GM12801 (cell line): Measurements from ENCODE around the gene ARMC5.

Experiments
- TF ChIP-seq, protein P1 (sequence below): IDR thresholded peaks from one replicate; pipeline ENCODE4 v1.5.1; 2011; ENCODE audit warnings: control low read depth; ENCODE audit not compliant: insufficient read length; ENCODE audit errors: extremely low read depth

The ARMC5 gene

DNA sequence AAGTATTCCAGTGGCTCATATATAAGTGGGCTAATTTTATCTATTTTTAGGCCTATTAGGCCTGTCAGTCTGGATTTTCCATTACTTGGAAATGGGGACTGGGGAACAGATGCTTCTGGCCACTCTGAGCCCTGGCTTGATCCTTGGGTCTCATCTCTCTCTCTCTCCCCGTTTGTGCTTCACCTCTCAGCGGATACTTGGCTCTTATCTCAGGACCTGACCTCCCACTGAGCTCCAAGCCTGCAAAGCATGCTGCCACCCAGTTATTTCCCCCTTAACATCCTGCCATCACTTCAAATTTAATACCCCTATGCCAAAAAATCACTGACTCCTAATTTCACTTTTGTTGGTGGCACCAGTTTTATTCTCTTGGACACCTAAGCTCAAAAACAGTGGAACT is 20.9 kb upstream of the ARMC5 start:
- TF ChIP-seq, protein P1, sequence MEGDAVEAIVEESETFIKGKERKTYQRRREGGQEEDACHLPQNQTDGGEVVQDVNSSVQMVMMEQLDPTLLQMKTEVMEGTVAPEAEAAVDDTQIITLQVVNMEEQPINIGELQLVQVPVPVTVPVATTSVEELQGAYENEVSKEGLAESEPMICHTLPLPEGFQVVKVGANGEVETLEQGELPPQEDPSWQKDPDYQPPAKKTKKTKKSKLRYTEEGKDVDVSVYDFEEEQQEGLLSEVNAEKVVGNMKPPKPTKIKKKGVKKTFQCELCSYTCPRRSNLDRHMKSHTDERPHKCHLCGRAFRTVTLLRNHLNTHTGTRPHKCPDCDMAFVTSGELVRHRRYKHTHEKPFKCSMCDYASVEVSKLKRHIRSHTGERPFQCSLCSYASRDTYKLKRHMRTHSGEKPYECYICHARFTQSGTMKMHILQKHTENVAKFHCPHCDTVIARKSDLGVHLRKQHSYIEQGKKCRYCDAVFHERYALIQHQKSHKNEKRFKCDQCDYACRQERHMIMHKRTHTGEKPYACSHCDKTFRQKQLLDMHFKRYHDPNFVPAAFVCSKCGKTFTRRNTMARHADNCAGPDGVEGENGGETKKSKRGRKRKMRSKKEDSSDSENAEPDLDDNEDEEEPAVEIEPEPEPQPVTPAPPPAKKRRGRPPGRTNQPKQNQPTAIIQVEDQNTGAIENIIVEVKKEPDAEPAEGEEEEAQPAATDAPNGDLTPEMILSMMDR = no peak

DNA sequence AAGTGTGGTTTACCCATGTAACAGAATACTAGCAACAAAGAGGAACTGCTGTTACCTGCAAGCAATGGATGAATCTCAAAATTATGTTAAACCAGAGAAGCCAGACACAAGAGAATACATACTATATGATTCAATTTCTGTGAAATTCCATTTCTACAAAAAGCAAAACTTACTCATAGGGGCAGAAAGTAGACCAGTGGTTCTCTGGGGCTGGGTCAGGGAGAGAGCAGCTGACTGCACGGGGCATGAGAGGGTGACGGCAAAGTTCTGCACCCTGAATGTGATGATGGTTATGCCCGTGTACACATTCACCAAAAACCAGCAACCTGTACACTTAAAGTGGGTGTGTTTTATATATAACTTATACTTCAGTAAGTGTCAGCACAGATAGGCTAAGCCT is 19.8 kb upstream of the ARMC5 start:
- TF ChIP-seq, protein P1 = no peak

DNA sequence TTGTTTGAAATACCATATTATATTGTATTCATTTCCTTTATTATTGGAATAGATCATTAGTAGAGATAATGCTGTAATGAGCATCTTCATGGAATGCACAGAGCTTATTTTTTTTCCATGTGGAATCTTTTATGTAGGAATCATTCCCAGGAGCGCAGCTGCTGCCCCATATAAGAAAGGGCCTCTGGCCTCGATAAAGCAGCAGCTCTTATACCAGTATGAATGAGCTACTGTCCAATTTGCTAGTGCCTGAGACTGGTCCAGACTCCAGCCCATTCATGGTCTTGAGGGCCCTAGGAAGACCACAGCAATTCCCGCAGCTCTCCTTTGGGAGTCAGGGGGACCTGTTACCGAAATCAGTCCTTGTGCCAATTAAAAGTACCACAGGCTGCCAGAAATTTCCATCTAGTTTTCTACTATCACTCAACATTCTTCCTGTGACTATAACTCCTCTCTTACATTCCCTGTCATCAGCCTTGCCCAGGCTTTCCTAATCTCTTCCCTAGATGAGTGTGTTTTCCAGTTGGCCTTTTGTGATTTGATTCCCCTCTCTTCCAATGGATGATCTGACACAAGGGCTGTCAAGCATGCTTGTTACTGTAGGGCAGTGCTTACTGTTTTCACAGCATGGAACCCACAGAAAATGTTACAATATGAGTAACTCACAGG is 18.7 kb upstream of the ARMC5 start:
- TF ChIP-seq, protein P1 = no peak

DNA sequence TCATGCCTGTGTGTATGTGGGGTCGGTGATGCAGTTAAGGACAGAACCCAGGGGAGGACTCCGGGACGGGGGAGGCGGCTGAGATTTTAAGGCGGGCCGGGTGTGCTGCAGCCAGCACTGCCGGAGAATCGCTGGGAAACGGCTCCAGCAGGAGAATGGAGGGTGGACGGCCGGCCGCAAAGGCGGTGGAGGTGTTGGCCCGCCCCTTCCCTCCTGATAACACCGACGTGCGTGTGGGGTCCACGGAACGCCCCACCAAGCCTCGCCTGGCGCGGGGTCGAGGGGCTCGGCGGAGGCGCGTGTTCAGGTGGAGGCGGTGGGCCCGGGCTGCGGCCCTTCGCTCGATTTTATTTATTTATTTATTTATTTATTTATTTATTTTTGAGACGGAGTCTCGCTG is 17.3 kb upstream of the ARMC5 start:
- TF ChIP-seq, protein P1 = no peak

DNA sequence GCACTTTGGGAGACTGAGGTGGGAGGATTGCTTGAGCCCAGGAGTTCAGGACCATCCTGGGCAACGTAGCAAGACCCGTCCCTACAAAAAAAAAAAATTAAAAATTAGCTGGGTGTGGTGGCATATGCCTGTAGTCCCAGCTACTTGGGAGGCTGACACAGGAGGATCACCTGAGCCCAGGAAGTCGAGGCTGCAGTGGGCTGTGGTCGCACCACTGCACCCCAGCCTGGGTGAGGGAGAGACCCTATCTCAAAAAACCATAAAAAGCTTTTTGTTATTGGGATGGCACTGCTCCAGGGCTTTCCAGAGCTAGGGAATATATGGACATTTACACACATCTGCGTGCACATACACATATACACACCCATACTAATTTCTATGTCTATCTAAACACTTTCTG is 8.1 kb upstream of the ARMC5 start:
- TF ChIP-seq, protein P1 = no peak

DNA sequence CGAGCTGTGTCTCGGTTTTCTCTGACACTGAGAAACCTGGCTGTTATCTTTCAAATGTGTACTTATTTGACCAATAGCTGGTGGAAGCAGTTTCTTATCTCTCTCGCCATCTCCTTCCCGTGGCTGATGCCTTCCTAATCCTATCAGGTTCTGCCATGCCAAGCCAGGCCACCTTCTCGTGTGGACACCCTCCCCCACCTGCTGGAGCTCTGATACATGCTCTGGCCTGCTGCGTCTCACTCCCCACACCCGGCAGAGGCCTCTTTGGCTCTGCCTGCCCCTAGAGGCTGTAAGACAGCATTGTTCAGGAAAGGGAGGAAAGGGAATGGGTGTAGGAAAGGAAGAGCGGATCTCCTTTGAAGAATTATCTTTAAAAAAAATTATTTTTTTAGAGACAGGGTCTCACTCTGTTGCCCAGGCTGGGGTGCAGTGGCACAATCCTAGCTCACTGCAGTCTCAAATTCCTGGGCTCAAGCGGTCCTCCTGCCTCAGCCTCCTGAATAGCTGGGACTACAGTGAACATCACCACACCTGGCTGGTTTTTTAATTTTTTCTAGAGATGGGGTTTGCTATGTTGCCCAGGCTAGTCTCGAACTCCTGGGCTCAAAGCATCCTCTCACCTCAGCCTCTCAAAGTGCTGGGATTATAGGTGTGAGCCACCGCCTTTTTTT is 7.5 kb upstream of the ARMC5 start:
- TF ChIP-seq, protein P1 = no peak

DNA sequence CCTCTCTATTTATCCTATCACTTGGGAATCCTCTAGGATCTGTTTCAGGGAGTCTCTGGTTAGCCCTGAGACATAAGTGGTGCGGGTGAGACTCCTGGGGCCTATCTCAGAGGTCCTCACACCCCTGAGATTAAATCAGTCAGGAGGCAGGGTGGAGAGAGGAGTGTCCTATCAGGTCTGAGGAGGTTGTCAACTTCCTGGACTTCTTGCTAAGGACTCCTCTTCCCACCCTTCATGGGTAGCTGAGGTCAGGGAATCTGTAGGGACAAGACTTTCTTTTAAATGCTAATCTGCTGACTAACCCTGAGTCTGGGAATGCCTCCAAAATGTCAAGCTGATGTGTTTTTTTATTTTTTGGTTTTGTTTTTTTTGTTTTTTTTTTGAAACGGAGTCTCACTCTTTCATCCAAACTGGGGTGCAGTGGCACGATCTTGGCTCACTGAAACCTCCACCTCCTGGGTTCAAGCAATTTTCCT is 6.6 kb upstream of the ARMC5 start:
- TF ChIP-seq, protein P1 = no peak
